ENCODE measurements around the gene PNMA6F. TPM values are rescaled to one million over a fixed set of nuclear protein-coding genes. Genes with fewer than 3 reads are reported as not detected.

The PNMA6F gene
- total RNA-seq, 6 donors from 2014 or later = not detected

- peaks cover 0 to 35% (median 15%) of the 10 kb centered on the region in 4 donors for H3K36me3 ChIP-seq
- H3K4me3 ChIP-seq = no peak overlapping the region
- H3K4me1 ChIP-seq = no peaks in the 10 kb centered on the region
- TF ChIP-seq CTCF (IDR thresholded peaks at IDR 0.05) (no peak), EP300 (IDR thresholded peaks at IDR 0.05) (no peak), POLR2AphosphoS5 (IDR thresholded peaks at IDR 0.05) (no peak), POLR2A (IDR thresholded peaks at IDR 0.05) (no peak)
- WGBS, 2 donors = 93 to 94% methylated on average over 2 of the region's 2 CpGs
- DNase-seq (no peak), ATAC-seq (ENCODE audit: low FRiP score in 2 of 2) (no peak)
- no peaks in the 10 kb centered on the region for H3K9me3 ChIP-seq
- H3K27me3 ChIP-seq = no peaks in the 10 kb centered on the region
- no peak overlapping the region for H3K27ac ChIP-seq
Observed at GRCh38 chrX:153343674-153344073, 22.1 kb upstream of the PNMA6F start.

- Histone ChIP-seq H3K9me3 (no peaks in the 10 kb centered on the region), H3K27ac (no peak overlapping the region), H3K27me3 (no peaks in the 10 kb centered on the region), H3K36me3 (peaks cover 0 to 29% (median 12%) of the 10 kb centered on the region in 4 donors), H3K4me1 (no peaks in the 10 kb centered on the region), H3K4me3 (no peak overlapping the region)
- DNase-seq (no peak), ATAC-seq (ENCODE audit: low FRiP score in 2 of 2) (no peak)
- TF ChIP-seq POLR2A (IDR thresholded peaks at IDR 0.05) (no peak), CTCF (IDR thresholded peaks at IDR 0.05) (no peak), POLR2AphosphoS5 (IDR thresholded peaks at IDR 0.05) (no peak), EP300 (IDR thresholded peaks at IDR 0.05) (no peak)
- WGBS, 2 donors = 80 to 82% methylated on average over 8 to 9 of the region's 9 CpGs
Observed at GRCh38 chrX:153342762-153343558, 21.4 kb upstream of the PNMA6F start.

- no peak for DNase-seq
- WGBS, 2 donors = 85 to 95% methylated on average over 4 to 6 of the region's 6 CpGs
Observed at GRCh38 chrX:153340111-153340510, 18.5 kb upstream of the PNMA6F start.

GRCh38 chrX:153339662-153340061 is 18.1 kb upstream of the PNMA6F start:
- Histone ChIP-seq H3K9me3 (no peaks in the 10 kb centered on the region), H3K36me3 (peaks cover 0 to 6% (median 2%) of the 10 kb centered on the region in 4 donors), H3K4me1 (peaks cover 0 to 6% (median 2%) of the 10 kb centered on the region in 4 donors), H3K4me3 (no peak overlapping the region), H3K27me3 (no peaks in the 10 kb centered on the region), H3K27ac (no peak overlapping the region)
- no peak for ATAC-seq (ENCODE audit: low FRiP score in 2 of 2)
- whole genome bisulfite sequencing, 2 donors = 88 to 100% methylated on average over 1 to 4 of the region's 4 CpGs
- TF ChIP-seq EP300 (IDR thresholded peaks at IDR 0.05) (no peak), POLR2AphosphoS5 (IDR thresholded peaks at IDR 0.05) (no peak), CTCF (IDR thresholded peaks at IDR 0.05) (no peak), POLR2A (IDR thresholded peaks at IDR 0.05) (no peak)
- DNase-seq = no peak

More at GRCh38 chrX:153340111-153340510, 18.5 kb upstream of the PNMA6F start:
- TF ChIP-seq EP300 (IDR thresholded peaks at IDR 0.05) (no peak), POLR2A (IDR thresholded peaks at IDR 0.05) (no peak), CTCF (IDR thresholded peaks at IDR 0.05) (no peak), POLR2AphosphoS5 (IDR thresholded peaks at IDR 0.05) (no peak)
- Histone ChIP-seq H3K27ac (no peak overlapping the region), H3K27me3 (no peaks in the 10 kb centered on the region), H3K9me3 (no peaks in the 10 kb centered on the region), H3K4me1 (peaks cover 0 to 2% (median under 1%) of the 10 kb centered on the region in 4 donors), H3K36me3 (peaks cover 0 to 6% (median 2%) of the 10 kb centered on the region in 4 donors), H3K4me3 (no peak overlapping the region)
- no peak for ATAC-seq (ENCODE audit: low FRiP score in 2 of 2)

Data from upper lobe of left lung (tissue), 6 donors.